Bone marrow (tissue), 2 donors: ENCODE measurements around the gene PCGF2.

Experiments
- DNase-seq, 2 donors: peaks; one replicate each; lab custom pipeline; 2025; lab: John Stamatoyannopoulos, UW

Gene PCGF2

DNA sequence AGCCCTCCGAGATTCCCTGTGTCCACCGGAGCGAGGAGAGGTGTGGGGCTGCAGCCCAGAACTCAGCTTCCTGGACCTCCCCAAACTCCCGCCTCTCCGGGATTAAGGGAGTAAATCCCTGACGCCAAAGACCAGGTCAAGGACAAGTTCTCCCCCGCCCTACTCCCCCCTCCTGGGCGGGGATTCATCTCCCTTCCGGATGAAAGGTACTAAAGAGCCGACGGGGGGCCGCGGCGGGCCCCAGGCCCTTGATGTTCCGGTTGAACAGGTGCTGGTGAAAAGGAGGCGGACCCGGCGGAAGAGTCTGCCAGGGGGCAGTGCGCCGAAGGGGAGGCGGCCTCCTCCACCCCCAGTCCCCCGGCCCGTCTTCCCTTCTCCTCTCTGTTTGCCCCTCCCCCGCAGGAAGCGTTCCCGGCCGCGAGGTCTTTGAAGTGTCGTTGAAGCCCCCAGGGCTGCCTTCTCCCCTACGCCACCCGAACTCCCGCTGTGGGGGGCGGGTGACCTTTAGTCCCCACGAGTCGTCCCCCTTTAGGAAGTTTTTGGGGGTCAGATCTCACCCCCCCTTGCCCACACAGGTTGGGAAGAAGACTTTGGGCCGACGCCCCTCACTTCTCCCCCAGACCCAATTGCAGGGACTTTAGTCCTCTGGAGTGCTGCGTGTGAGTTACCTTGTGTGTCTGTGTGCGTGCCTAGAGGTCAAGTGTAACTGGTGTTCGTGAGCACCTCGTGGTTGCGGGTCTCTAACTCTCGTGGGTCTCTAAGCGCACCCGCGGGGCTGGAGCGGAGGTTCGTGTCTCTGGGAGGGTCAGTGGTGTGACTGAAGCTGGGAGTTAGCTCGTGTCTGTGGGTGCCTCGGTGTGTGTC lies 44.2 kb downstream of the PCGF2 start:
- peak in 1 of 2 donors; percentile 53 for DNase-seq

DNA sequence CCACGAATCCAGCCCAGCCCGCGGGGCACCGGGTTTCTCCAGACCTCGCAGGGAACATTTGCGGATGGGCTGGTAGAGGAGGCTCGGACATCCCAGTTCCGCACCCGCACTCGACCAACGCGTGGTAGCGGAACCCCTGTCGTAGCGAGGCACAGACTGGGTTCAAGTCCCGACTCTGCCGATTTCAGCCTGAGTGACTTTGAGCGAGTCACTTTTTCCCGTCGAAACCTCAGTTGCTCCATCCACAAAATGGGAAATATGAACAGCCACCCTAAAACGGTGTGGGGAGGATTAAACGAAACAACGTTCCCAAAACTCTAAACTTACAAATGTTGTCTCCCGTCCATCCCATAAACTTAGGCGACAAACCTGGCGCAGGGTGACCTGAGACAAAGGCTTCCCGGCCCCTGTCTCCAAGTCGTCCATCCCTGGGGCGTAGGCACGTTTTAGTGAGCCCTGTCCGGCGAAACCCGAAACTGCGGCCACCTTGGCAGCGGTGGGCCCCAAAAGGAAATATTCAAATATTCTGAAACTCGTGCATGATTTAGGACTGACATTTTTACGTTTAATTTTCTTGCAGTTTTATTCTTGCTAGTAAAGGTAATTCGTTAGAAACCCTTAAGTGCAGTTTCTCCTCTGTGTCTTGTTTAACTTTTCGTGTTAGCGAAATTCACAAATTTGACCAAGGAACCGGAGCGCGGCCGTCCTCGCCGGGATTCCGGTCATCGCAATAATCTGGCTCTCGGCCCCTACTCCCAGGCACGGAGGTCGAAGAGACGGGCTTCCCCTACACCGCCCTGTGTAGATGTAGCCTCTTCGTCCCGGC lies 45.0 kb downstream of the PCGF2 start:
- no peak for DNase-seq

DNA sequence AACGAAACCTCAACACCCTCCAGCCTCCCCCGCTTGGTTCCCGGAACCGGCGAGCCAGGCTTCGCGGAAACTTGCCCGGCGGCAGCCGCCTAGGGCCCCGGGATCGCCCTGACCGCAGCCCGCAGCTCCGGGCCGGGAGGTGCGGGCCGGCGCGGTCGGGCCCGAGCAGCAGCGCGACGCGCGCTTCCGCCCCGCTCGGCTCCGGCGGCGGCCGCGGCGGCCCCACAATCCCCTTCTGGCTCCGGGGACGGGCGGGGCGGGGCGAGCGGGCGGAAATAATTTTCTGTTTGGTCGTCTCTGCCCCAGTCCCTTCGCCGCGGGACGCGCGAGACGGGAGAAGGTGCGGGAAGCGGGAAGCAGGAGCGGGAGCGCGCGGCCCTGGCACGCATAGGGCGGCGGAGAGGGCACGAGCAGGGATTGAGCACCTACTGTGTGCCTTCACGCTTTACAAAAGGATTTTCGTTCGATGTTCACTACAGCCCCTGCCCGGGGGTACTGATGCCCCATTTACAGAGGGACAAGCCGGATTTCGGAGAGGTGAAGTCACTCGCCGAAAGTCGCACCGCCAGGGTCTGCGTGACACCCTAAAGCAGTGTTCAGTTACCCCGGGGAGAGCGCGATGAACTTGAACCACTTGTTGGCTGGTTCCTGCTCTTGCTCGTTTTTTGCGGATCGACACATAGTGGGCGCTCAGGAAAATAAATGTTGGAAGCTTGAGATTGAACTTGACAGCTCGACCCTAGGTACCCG lies 45.8 kb downstream of the PCGF2 start:
- DNase-seq, result peak; percentile 48 to 92

DNA sequence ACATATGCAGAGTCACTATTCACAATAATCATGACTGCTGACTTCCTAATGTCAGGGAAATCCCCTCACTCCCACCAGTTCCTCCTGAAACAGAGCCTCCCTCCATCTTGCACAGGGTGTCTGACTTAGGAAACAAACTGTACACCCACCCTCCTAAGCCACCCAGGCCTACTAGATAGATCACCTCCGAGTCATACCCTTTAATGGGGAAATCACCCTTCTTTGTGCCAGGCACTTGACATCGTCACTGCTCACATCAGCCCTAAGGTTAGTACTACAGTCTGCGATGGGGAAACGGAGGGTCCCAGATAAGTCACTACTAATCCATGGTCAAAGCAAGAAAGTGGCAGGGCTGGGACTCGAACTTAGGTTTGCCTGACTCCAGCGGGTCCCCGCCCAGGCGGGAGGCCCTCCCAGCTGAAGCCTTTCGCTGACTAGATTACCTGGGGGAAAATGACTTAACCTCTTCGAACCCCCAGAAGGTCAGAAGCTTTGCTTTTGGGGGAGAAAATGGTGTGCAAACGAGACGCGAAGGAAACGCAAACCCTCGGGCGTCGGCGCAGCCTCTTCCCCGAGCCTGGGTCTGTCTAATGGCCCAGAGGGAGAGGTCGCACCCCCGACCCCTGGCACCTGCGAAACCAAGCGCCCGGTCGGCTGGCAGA lies 46.5 kb downstream of the PCGF2 start:
- peak; percentile 82 to 84 for DNase-seq

DNA sequence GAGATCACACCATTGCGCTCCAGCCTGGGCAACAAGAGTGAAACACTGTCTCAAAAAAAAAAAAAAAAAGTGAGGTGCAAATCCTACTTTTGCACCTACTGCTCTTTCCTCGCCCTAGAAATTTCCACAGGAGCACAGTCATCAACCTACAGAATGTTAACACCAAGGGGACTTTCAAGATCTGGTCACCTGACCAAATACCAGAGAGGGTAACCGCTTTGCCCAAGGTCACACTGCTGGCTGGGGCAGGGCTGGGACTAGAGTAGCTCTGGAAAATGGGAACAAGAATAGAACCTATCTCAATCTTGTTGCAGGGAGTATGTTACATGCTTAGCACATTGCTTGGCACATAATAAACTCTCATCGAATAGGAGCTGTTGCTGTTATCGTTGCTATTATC lies 49.4 kb downstream of the PCGF2 start:
- DNase-seq, result no peak

DNA sequence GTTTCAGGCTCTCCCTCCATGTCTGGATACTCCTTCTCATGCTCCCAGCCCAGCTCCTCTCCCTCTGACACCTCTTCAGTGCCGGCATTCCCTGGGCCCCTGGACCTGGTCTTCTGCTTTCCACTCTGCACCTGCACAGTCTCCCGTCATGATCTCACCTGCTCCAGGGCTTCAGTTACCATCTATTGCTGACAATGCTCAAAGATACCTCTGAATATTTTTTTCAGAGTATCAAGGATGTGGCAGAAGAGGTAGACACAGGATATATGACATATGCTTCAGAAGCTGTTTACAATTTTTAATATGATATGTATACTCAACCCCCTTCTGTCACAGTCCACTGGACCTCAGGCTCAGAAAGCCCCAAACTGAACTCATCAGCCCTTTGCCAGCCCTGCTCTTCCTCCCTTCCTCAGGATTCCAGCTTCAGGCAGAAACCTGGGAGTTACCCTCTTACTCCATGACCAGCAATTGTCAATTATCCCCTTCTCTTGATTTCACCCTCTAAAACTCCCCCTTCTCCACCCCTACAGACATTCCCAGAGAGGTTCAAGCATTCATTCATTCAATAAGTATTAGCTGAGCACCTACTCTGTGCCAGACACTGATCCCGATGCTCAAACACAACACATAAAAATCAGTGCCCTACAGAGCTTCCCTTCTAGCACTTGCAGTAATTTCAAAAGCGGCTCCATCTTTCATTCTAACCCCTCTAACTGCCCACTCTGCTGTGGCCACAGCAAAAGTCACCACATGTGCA lies 50.9 kb downstream of the PCGF2 start:
- no peak for DNase-seq

DNA sequence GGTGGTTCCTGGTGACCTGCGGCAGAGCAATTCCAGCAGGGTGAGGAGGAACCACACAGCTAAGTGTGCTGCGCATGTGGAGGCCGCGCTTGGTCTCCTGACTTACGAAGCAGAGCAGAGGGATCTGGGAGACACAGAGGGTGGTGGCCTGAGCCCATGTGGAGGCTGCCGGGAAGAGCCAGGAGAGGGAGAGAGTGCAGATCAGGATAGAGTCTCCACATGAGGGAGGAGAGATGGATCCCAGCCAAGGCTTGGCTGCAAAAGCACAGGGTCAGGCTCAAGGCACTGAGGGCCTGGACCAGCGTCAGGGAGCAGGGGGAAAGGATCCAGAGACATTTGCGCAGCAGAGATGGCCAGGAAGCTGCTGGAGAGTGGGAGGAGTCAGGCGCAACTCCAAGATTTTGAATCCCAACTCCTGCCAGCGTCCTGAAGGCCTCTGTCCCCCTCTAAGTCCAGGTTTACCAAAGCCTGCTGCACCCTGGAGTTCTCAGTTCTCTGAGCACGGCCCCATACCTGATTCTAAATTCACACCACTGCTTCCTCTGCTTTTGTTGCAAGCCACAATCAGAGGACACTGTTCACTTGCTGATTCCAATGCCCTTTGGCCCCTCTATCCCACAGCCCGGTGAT lies 54.3 kb downstream of the PCGF2 start:
- DNase-seq, result no peak

DNA sequence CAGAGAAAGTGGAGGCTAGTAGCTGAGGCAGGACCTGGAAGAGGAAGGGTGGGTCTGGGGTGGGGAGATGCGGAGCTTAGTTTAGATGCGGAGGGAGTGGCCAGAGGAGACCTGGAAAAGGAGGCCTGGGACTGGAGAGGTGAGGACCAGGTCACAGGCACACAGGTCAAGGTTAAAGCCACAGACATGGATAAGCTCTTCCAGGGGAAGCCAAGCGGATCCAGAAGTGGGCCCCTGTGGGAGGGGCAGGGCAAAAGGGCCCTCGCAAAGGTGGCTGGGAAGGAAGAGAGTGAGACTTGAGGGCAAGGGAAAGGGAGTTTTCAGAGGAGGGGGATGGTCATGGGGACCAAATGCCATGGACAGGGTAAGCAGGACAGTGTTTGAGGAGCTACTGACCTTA lies 57.0 kb downstream of the PCGF2 start:
- no peak for DNase-seq

DNA sequence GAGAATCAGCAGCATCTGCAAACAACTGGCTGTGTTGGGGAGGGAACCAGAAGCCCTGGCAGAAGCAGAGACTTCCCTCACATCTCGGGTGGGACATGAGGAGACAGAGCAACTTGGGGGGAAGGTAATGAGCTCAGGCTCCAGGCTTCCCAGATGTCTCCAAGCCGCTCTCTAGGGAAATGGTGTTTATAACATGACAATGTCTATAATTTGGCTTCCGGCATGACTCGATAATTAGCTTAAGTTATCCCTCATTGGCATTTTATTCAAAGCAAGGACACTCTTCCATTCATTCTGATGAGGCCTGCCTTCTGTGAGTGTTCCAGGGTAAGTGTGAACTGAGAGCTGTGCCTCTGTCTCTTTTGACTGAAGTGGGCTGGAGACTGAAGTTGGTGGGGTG lies 57.8 kb downstream of the PCGF2 start:
- no peak for DNase-seq

DNA sequence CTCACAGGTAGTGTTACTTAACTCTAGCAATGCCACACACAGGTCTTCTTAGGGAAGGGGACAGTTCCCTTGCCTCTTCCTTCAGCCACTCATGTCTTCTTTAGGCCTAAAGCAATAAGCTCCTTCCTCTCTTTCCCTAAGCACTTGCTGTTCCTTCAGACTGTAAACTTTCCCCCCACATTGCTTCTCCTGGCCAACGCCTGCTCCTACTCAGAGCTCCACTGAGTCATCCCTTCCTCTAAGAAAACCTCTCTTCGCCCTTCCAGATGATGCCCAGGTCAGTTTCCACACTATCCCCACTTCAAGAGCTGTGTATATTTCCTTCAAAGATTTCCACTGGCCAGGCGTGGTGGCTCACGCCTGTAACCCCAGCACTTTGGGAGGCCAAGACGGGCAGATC lies 60.9 kb downstream of the PCGF2 start:
- DNase-seq, result no peak

DNA sequence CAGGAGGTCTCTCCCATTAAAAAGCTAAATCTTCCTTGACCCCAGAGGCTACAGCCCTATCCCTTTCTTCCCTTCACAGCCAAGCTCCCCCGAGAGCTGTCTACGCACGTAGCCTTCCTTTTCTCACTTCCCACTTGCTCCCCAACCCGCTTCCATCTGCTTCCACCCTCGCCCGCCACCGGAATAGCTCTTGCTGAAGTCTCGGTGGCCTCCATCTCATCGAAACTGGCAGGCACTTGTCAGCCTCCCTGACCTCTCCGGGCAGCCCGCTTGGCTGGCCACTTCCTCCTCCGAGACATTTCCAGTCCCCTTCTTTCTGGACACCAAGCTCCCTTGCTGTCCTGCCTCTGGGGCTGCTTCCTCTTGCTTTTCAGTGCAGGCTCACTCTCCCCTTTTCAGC lies 62.6 kb downstream of the PCGF2 start:
- DNase-seq, result no peak
